Smooth muscle cell (in vitro differentiated cells): ENCODE measurements around the gene CRB2. TPM values are rescaled to one million over a fixed set of nuclear protein-coding genes. Genes with fewer than 3 reads are reported as not detected.

ENCODE experiments used
- DNase-seq: peaks from one replicate; lab custom pipeline; 2025; ENCODE audit not compliant: unreplicated experiment; lab: John Stamatoyannopoulos, UW
- H2AFZ ChIP-seq: fragments of 200-600 bp; sonication (generic); 2 replicates; pipeline ENCODE4 v1.6.0; 2016; ENCODE audit warnings: antibody characterized with exemption, low read depth, mild to moderate bottlenecking
- H3F3A ChIP-seq: fragments of 200-600 bp; sonication (generic); 2 replicates; pipeline ENCODE4 v1.6.0; 2017; ENCODE audit warnings: antibody characterized with exemption, low read depth
- H3K27ac ChIP-seq: fragments of 200-600 bp; sonication (generic); 2 replicates; pipeline ENCODE4 v1.5.1; 2016; ENCODE audit warnings: low read depth, mild to moderate bottlenecking
- H3K27me3 ChIP-seq: fragments of 200-600 bp; sonication (generic); 2 replicates; pipeline ENCODE4 v1.6.1; 2016; ENCODE audit warnings: low read depth, mild to moderate bottlenecking
- H3K36me3 ChIP-seq: fragments of 200-600 bp; sonication (generic); 2 replicates; pipeline ENCODE4 v1.5.1; 2016; ENCODE audit warnings: low read depth
- H3K4me1 ChIP-seq: fragments of 200-600 bp; sonication (generic); 2 replicates; pipeline ENCODE4 v1.5.1; 2016; ENCODE audit warnings: low read depth
- H3K4me2 ChIP-seq: fragments of 200-600 bp; sonication (generic); 2 replicates; pipeline ENCODE4 v1.6.0; 2016; ENCODE audit warnings: mild to moderate bottlenecking
- H3K4me3 ChIP-seq: fragments of 200-600 bp; sonication (generic); 2 replicates; pipeline ENCODE4 v1.5.1; 2016; ENCODE audit warnings: mild to moderate bottlenecking
- H3K79me2 ChIP-seq: fragments of 200-600 bp; sonication (generic); 2 replicates; pipeline ENCODE4 v1.6.0; 2016; ENCODE audit warnings: low read depth, mild to moderate bottlenecking
- H3K9ac ChIP-seq: fragments of 200-600 bp; sonication (generic); 2 replicates; pipeline ENCODE4 v1.6.0; 2016; ENCODE audit warnings: low read depth
- H3K9me3 ChIP-seq: fragments of 200-600 bp; sonication (generic); replicated peaks from 2 replicates; pipeline ENCODE4 v1.5.1; 2016; ENCODE audit warnings: low read depth
- H4K20me1 ChIP-seq: fragments of 200-600 bp; sonication (generic); 2 replicates; pipeline ENCODE4 v1.6.0; 2016; ENCODE audit warnings: low read depth
- WGBS: methylation state at CpG from one replicate; pipeline ENCODE4 v1.1.7; 2016; ENCODE audit warnings: low lambda C conversion rate; 5-methylcytosine and 5-hydroxymethylcytosine counted together
- polyA plus RNA-seq: library from polyadenylated mRNA; unstranded; fragments of >200 nt; fragmentation: Nextera tagmentation; extraction: Ambion mirVana; gene quantifications from 2 replicates; pipeline ENCODE4 v1.2.1, GENCODE V29; 2016
- total RNA-seq: library from RNA; depleted of rRNA; stranded (reverse); fragments of >200 nt; gene quantifications from 2 replicates; pipeline ENCODE4 v1.2.3, GENCODE V29; 2014
- TF ChIP-seq, protein P1 (sequence below): fragments of 200-600 bp; sonication (generic); IDR thresholded peaks from 2 replicates; pipeline ENCODE4 v1.5.1; 2017; ENCODE audit warnings: borderline replicate concordance, mild to moderate bottlenecking, antibody characterized with exemption; ENCODE audit not compliant: insufficient read depth, poor library complexity, severe bottlenecking

CRB2 gene
- total and polyA plus RNA-seq, 2 experiments from 2014 or later: 1.7 to 3.1 TPM

DNA sequence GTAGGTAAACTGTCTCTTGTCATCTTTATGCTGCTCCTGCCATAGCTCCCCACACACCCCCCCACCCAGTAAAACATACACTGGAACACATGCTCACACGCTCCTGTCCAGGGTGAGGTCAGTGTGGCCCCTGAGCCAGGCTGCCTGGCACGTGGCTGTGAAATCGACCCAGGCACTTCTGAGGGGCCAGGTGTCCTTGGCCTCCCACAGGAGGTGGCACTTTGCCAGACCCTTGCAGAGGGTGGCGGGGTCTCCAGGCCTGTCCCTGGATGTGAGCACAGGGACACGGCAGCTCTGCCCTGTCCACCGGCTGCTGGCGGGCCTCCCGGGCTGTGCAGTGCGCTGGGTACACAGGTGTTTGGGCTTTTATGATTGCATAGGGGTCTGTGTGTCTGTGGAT is 10.0 kb upstream of the CRB2 start:
- Histone ChIP-seq H3K4me2 (no peak overlapping the region), H3F3A (peaks cover 3% of the 10 kb centered on the region), H3K27ac (no peak overlapping the region), H2AFZ (no peak overlapping the region), H3K27me3 (no peaks in the 10 kb centered on the region), H3K79me2 (no peaks in the 10 kb centered on the region), H3K9ac (no peak overlapping the region), H3K9me3 (no peaks in the 10 kb centered on the region), H3K36me3 (no peaks in the 10 kb centered on the region), H3K4me3 (no peak overlapping the region), H4K20me1 (no peaks in the 10 kb centered on the region), H3K4me1 (no peaks in the 10 kb centered on the region)
- 90% methylated on average over 9 of the region's 9 CpGs for WGBS
- TF ChIP-seq, protein P1, sequence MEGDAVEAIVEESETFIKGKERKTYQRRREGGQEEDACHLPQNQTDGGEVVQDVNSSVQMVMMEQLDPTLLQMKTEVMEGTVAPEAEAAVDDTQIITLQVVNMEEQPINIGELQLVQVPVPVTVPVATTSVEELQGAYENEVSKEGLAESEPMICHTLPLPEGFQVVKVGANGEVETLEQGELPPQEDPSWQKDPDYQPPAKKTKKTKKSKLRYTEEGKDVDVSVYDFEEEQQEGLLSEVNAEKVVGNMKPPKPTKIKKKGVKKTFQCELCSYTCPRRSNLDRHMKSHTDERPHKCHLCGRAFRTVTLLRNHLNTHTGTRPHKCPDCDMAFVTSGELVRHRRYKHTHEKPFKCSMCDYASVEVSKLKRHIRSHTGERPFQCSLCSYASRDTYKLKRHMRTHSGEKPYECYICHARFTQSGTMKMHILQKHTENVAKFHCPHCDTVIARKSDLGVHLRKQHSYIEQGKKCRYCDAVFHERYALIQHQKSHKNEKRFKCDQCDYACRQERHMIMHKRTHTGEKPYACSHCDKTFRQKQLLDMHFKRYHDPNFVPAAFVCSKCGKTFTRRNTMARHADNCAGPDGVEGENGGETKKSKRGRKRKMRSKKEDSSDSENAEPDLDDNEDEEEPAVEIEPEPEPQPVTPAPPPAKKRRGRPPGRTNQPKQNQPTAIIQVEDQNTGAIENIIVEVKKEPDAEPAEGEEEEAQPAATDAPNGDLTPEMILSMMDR: no peak
- no peak for DNase-seq

DNA sequence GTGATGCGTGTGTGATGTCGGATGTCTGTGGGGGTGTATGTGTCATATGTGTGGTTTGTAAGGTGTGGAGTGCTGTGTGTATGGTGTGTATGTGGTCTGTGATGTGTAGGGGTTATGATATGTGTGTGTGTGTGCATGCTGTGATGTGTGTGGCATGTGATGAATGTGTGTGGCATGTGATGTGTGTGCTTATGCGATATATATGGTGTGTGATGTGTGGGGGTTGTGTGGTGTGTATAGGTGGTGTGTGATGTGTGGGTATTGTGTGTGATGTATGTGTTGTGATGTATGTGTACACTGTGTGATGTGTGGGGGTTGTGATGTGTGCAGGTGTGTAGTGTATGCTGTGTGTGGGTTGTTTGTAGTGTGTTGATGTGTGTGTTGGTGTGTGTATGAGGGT is 9.2 kb upstream of the CRB2 start:
- H3F3A ChIP-seq: peaks cover 3% of the 10 kb centered on the region
- TF ChIP-seq, protein P1: no peak
- no peaks in the 10 kb centered on the region for H4K20me1 ChIP-seq
- no peaks in the 10 kb centered on the region for H3K4me1 ChIP-seq
- no peak overlapping the region for H3K9ac ChIP-seq
- H3K27ac ChIP-seq: no peak overlapping the region
- H3K9me3 ChIP-seq: no peaks in the 10 kb centered on the region
- H3K4me3 ChIP-seq: no peak overlapping the region
- DNase-seq: no peak
- no peaks in the 10 kb centered on the region for H3K36me3 ChIP-seq
- H3K4me2 ChIP-seq: no peak overlapping the region
- no peaks in the 10 kb centered on the region for H3K27me3 ChIP-seq
- no peaks in the 10 kb centered on the region for H3K79me2 ChIP-seq
- WGBS: 98% methylated on average over 3 of the region's 3 CpGs
- no peak overlapping the region for H2AFZ ChIP-seq

GRCh38 chr9:123347289-123348060 is 8.5 kb upstream of the CRB2 start:
- Histone ChIP-seq H3F3A (peaks cover 3% of the 10 kb centered on the region), H3K9me3 (no peaks in the 10 kb centered on the region), H3K36me3 (no peaks in the 10 kb centered on the region), H3K9ac (no peak overlapping the region), H3K4me2 (no peak overlapping the region), H2AFZ (no peak overlapping the region), H4K20me1 (no peaks in the 10 kb centered on the region), H3K79me2 (no peaks in the 10 kb centered on the region), H3K4me3 (no peak overlapping the region), H3K27me3 (no peaks in the 10 kb centered on the region), H3K4me1 (no peaks in the 10 kb centered on the region), H3K27ac (no peak overlapping the region)
- WGBS: 91% methylated on average over 12 of the region's 12 CpGs
- TF ChIP-seq, protein P1: no peak
- no peak for DNase-seq

DNA sequence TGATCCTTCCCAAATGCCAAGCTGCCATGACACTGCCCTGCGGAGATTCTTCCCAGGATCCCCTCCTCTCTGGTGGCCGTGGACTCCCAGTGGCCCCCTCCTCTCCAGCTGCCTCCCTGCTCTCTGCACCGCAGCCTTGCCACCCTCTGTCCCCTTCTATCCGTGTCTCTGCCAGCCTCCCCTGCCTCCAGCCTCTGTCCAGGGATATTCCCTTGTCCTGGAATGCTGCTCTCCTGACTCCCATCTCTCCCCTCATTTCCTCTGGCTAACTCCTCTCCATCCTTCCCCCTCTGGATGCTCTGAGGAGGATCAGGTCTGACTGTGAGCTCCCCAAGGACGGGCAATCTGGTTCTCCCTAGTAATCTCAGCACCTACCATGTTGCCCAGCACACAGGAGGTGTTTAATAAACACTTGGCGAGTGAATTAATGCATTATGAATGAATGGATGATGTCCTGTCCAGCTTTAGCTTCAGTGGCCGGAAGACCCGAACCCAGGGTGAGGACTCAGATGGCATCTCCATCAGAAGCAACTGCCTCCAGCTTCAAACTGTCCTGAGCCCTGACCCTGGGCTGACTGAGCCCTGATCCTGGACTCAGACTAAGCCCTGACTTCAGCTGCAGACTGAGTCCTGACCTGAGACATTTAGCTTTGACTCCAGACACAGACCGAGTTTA is 7.5 kb upstream of the CRB2 start:
- no peaks in the 10 kb centered on the region for H3K79me2 ChIP-seq
- H2AFZ ChIP-seq: no peak overlapping the region
- no peak overlapping the region for H3K9ac ChIP-seq
- H3K4me3 ChIP-seq: no peak overlapping the region
- WGBS: 75% methylated on average over 9 of the region's 9 CpGs
- no peaks in the 10 kb centered on the region for H3K9me3 ChIP-seq
- TF ChIP-seq, protein P1: no peak
- H3K27me3 ChIP-seq: no peaks in the 10 kb centered on the region
- H3F3A ChIP-seq: peaks cover 3% of the 10 kb centered on the region
- H3K27ac ChIP-seq: no peak overlapping the region
- H3K4me1 ChIP-seq: no peaks in the 10 kb centered on the region
- no peaks in the 10 kb centered on the region for H3K36me3 ChIP-seq
- H3K4me2 ChIP-seq: no peak overlapping the region
- DNase-seq: no peak
- H4K20me1 ChIP-seq: no peaks in the 10 kb centered on the region
